Common myeloid progenitor, CD34-positive (primary cell): ENCODE measurements around the gene TBCD.

Source experiments
- CTCF ChIA-PET: fragments of 350-600 bp; sonication (Branson Sonifier 250); formaldehyde crosslinking; loops from one replicate; lab custom pipeline; 2021; ENCODE audit warnings: antibody characterized with exemption; lab: Charles Lee
- POLR2A ChIA-PET: fragments of 350-600 bp; sonication (Branson Sonifier 250); formaldehyde crosslinking; loops from one replicate; lab custom pipeline; 2021; ENCODE audit warnings: antibody characterized with exemption; lab: Charles Lee
- DNase-seq, 3 donors: peaks; one replicate each; pipeline versions ENCODE4 v3.0.0 to v3.0.0-alpha.2; 2013
- H3K27ac ChIP-seq, 2 experiments: 1 replicate in 1 of 2; 2 replicates in 1 of 2; pipeline ENCODE4 v1.7.0; 2013; ENCODE audit warnings: inconsistent platforms in 2 of 2, low read length in 2 of 2, mild to moderate bottlenecking in 2 of 2, low read depth in 1 of 2, moderate library complexity in 1 of 2; ENCODE audit not compliant: severe bottlenecking in 2 of 2, insufficient read depth in 1 of 2, poor library complexity in 1 of 2
- H3K27me3 ChIP-seq, 5 experiments: replicated peaks in 2 of 5; 1 replicate in 3 of 5; 2 replicates in 2 of 5; pipeline versions ENCODE4 v1.6.1 to v1.7.0; 2013; ENCODE audit warnings: low read length in 4 of 5, mild to moderate bottlenecking in 2 of 5, moderate library complexity in 2 of 5, inconsistent platforms in 1 of 5; ENCODE audit not compliant: insufficient read depth in 5 of 5, control insufficient read depth in 4 of 5
- H3K36me3 ChIP-seq, 4 experiments: 1 replicate in 2 of 4; 2 replicates in 2 of 4; pipeline versions ENCODE4 v1.6.1 to v1.7.0; 2013; ENCODE audit warnings: low read length in 3 of 4, control low read depth in 1 of 4, mild to moderate bottlenecking in 1 of 4; ENCODE audit not compliant: control insufficient read depth in 4 of 4, insufficient read depth in 4 of 4
- H3K4me1 ChIP-seq, 4 experiments: 1 replicate in 3 of 4; 2 replicates in 1 of 4; pipeline versions ENCODE4 v1.6.1 to v1.7.1; 2013; ENCODE audit warnings: low read length in 3 of 4, mild to moderate bottlenecking in 3 of 4, control low read depth in 1 of 4, inconsistent platforms in 1 of 4, moderate library complexity in 1 of 4; ENCODE audit not compliant: control insufficient read depth in 4 of 4, insufficient read depth in 4 of 4; ENCODE audit errors: control extremely low read depth in 1 of 4
- H3K4me3 ChIP-seq, 7 experiments: 1 replicate in 4 of 7; 2 replicates in 3 of 7; pipeline versions ENCODE4 v1.5.1 to v1.7.0; 2013; ENCODE audit warnings: mild to moderate bottlenecking in 7 of 7, low read length in 6 of 7, moderate library complexity in 6 of 7, inconsistent platforms in 2 of 7, low read depth in 2 of 7, control low read depth in 1 of 7; ENCODE audit not compliant: insufficient read depth in 4 of 7, control insufficient read depth in 1 of 7; ENCODE audit errors: extremely low read depth in 1 of 7
- H3K9me3 ChIP-seq, 5 experiments: 1 replicate in 4 of 5; 2 replicates in 1 of 5; pipeline versions ENCODE4 v1.6.1 to v1.7.1; 2013; ENCODE audit warnings: low read length in 4 of 5, mild to moderate bottlenecking in 2 of 5, inconsistent platforms in 1 of 5, low read depth in 1 of 5, moderate library complexity in 1 of 5; ENCODE audit not compliant: control insufficient read depth in 4 of 5, insufficient read depth in 2 of 5; ENCODE audit errors: control extremely low read depth in 1 of 5
- WGBS: methylation state at CpG from one replicate; pipeline ENCODE4 v1.1.5; 2013; ENCODE audit not compliant: insufficient coverage; 5-methylcytosine and 5-hydroxymethylcytosine counted together

Gene TBCD

DNA sequence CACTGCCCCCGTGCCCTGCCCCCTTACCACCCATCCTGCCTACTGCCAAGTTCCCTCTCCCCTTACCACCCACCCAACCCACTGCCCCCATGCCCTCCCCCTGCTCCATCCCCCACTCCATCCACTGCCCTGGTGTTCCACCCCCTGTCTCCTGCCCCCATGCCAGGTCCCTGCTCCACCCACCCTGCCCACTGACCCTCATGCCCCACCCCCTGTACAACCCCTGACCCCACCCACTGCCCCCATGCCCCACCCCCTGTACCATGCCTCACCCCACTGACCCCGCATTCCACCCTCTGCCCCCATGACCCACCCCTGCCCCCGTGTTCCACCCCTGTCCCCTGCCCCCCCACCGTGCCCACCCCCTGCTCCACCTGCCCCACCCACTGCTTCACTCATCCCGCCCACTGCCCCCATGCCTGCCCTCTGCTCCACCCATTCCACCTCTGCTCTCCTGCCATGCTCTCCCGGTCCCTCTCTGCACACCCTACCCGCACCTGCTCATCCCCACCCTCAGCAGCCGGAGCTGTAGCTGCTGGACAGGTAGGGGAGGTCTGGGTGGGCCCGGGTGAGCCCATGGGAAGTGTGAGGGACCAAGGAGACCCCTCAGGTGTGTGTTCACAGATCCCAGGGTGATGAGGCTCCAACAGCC, 42.7 kb upstream of the TBCD start:
- DNase-seq, result peak in 1 of 3 donors; percentile 25
- ChIA-PET POLR2A (no interaction called here), CTCF (interaction anchor here (0.8 kb wide), 1 partner anchor 41 kb away, joined by 3 read pairs; no protein-coding TSS in a partner anchor)
- Histone ChIP-seq H3K27me3 (no peaks in the 10 kb centered on the region), H3K4me3 (no peak overlapping the region), H3K27ac (no peak overlapping the region), H3K9me3 (no peaks in the 10 kb centered on the region), H3K4me1 (peaks cover 0 to 2% (median 0%) of the 10 kb centered on the region in 4 experiments), H3K36me3 (no peaks in the 10 kb centered on the region)
- 86% methylated on average over 1 of the region's 9 CpGs for WGBS

GRCh38 chr17:82709676-82710498, 42.0 kb upstream of the TBCD start:
- Histone ChIP-seq H3K9me3 (no peaks in the 10 kb centered on the region), H3K36me3 (no peaks in the 10 kb centered on the region), H3K27ac (no peak overlapping the region), H3K4me3 (no peak overlapping the region), H3K4me1 (peaks cover 0 to 2% (median 0%) of the 10 kb centered on the region in 4 experiments), H3K27me3 (no peaks in the 10 kb centered on the region)
- CTCF ChIA-PET, result interaction anchor here (1.2 to 1.6 kb wide), 2 partner anchors 41 to 45 kb away, joined by 3 to 4 read pairs; no protein-coding TSS in a partner anchor
- WGBS, result 96% methylated on average over 24 of the region's 25 CpGs
- DNase-seq, result no peak
- POLR2A ChIA-PET, result no interaction called here

- ChIA-PET POLR2A (no interaction called here), CTCF (interaction anchor here (1.2 to 1.6 kb wide), 2 partner anchors 42 to 44 kb away, joined by 3 to 4 read pairs; no protein-coding TSS in a partner anchor)
- H3K4me3 ChIP-seq, result no peak overlapping the region
- no peak overlapping the region for H3K27ac ChIP-seq
- H3K4me1 ChIP-seq, result peaks cover 0 to 4% (median under 1%) of the 10 kb centered on the region in 4 experiments
- no peak for DNase-seq
- H3K36me3 ChIP-seq, result no peaks in the 10 kb centered on the region
- WGBS, result 85% methylated on average over 27 of the region's 29 CpGs
- H3K27me3 ChIP-seq, result no peaks in the 10 kb centered on the region
- H3K9me3 ChIP-seq, result no peaks in the 10 kb centered on the region
Observed at GRCh38 chr17:82710499-82711232, 41.2 kb upstream of the TBCD start.

GRCh38 chr17:82713071-82713723, 38.7 kb upstream of the TBCD start:
- DNase-seq, result no peak
- Histone ChIP-seq H3K27ac (no peak overlapping the region), H3K36me3 (no peaks in the 10 kb centered on the region), H3K27me3 (no peaks in the 10 kb centered on the region), H3K4me3 (no peak overlapping the region), H3K9me3 (no peaks in the 10 kb centered on the region), H3K4me1 (peaks cover 1 to 19% (median 16%) of the 10 kb centered on the region in 4 experiments)
- WGBS, result 95% methylated on average over 35 of the region's 35 CpGs
- ChIA-PET POLR2A (no interaction called here), CTCF (interaction anchor here (0.5 to 1.2 kb wide), 3 partner anchors 20 to 304 kb away, joined by 3 read pairs; no protein-coding TSS in a partner anchor)

DNA sequence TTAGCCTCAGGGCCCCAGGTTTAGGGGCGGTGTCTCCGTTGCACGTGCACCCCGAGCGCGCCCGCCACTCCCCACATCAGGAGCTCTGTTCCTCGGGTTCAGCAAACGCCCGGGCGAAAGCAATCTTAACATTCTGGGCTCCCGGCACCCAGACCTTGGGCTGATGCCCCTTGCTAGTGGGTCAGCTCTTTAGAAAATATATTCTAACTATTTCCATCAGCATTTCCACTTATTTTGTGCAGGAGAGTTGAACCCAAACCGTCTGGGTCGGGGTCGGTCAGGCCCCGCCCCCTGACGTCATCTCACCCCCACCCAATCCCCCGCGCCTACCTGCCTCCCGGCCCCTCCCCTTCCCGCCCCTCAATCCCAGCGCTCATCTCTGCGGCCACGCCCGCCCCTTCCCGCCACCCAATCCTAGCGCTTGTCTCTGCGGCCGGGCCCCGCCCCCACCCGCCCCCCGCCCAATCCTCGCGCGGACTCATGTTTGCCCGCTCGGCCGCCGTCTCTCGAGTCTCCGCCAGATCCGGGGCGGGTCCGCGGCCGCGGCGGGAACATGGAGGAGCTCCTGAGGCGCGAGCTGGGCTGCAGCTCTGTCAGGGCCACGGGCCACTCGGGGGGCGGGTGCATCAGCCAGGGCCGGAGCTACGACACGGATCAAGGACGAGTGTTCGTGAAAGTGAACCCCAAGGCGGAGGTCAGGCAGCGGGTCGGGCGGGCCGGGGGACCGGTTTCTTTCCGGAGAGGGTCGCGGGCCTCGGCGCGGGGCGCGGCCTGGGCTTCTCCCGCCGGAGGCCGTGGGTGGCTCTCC, 35.5 kb upstream of the TBCD start, which contains the start of gene FN3KRP:
TSS of gene FN3KRP (plus strand) at position 504 of the 808 bp plus-strand sequence. CDS start at position 554, 50 bp downstream.
- peaks cover 1 to 20% (median 16%) of the 10 kb centered on the region in 4 experiments for H3K4me1 ChIP-seq
- peak within 1 kb of the TSS in 1 of 2 experiments; percentile 77 for H3K27ac ChIP-seq
- ChIA-PET CTCF (interaction anchor here (1.1 to 1.8 kb wide), 6 partner anchors 9 to 61 kb away, joined by 3 to 6 read pairs (median 4); no protein-coding TSS in a partner anchor), POLR2A (interaction anchor here (0.6 to 1.0 kb wide), 3 partner anchors 19 to 36 kb away, joined by 3 read pairs; partner anchors contain the start of gene FN3K)
- H3K4me3 ChIP-seq, result peak within 1 kb of the TSS; percentile 68 to 92 (median 85)
- under 1% methylated on average over 39 of the region's 75 CpGs for WGBS
- H3K36me3 ChIP-seq, result peaks cover 0 to 22% (median 17%) of the 10 kb centered on the region in 4 experiments
- DNase-seq, result peak; percentile 96 to 98 (median 96)
- H3K9me3 ChIP-seq, result no peaks in the 10 kb centered on the region
- no peaks in the 10 kb centered on the region for H3K27me3 ChIP-seq
